PFSK-1 (cell line): ENCODE results near the gene IL1RAPL2.

ENCODE experiments used
- FOXP2 ChIP-seq: optimal IDR thresholded peaks from 2 replicates; pipeline ENCODE3; 2011; ENCODE audit warnings: borderline replicate concordance, control low read depth, inconsistent platforms; ENCODE audit not compliant: insufficient read depth; ENCODE audit errors: extremely low read length, extremely low read depth
- POLR2AphosphoS5 ChIP-seq: IDR thresholded peaks from 2 replicates; pipeline ENCODE4 v1.6.1; 2012; ENCODE audit warnings: low read depth, mild to moderate bottlenecking, control low read depth, low read length, moderate library complexity
- REST ChIP-seq, 2 experiments: IDR thresholded peaks; 2 replicates each; pipeline versions ENCODE4 v1.6.1 to v1.8.0; 2011 to 2012; ENCODE audit warnings: low read depth in 2 of 2, low read length in 2 of 2, control low read depth in 1 of 2, inconsistent platforms in 1 of 2, mild to moderate bottlenecking in 1 of 2, moderate library complexity in 1 of 2; ENCODE audit not compliant: insufficient read depth in 1 of 2
- SIN3A ChIP-seq: IDR thresholded peaks from 2 replicates; pipeline ENCODE4 v1.6.1; 2012; ENCODE audit warnings: mild to moderate bottlenecking, low read length, moderate library complexity, borderline replicate concordance; ENCODE audit not compliant: insufficient read depth
- TAF1 ChIP-seq: IDR thresholded peaks from 2 replicates; pipeline ENCODE4 v1.6.1; 2012; ENCODE audit warnings: low read length, control low read depth, borderline replicate concordance; ENCODE audit not compliant: insufficient read depth

IL1RAPL2 gene

GRCh38 chrX:104564335-104564734 lies 1.7 kb upstream of the IL1RAPL2 start:
- no peak for TF ChIP-seq TAF1

DNA sequence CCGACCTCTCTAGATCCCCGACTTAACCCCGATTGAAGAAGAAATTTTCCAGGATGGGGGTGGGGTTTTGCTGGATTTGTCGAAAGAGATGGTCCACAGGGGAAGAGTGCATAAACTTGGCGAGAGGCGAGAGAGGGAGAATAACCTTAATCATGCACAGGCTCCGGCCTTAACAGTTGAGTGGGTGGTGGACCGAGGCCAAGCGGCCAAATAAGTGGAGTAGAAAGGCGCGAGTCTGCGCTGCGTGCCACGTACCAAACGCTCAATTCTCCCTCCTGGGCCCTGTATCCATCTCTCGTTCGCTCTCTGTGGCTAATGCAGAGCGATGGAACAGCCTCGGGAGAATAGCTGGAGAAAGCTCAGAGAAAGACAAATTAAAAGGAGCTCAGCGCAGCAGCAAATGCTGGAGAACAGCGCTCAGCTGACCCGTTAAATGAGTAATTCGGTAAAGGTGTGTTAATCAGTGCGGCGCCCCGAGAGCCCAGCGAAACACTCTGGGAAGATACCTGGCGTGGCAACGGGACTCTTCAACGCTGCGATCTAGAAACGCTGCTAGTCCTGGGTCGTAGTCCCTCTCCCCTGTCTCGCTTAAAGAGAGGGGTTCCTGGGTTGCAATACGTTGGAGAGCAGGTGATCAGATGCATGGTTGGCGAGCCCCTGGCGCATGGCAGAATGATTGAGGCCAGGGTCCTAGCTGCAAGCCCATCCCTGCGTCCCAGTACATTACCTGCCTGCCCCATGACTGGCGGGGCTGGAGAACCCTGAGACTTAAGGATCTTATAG lies 887 bp upstream of the IL1RAPL2 start:
- TF ChIP-seq SIN3A = no peak
- no peak for TF ChIP-seq POLR2AphosphoS5
- no peak for TF ChIP-seq FOXP2
- no peak for TF ChIP-seq REST (IDR thresholded peaks at IDR 0.05; ENCODE audit: insufficient read depth in 1 of 2, low read depth in 2 of 2, low read length in 2 of 2)
- no peak for TF ChIP-seq TAF1

DNA sequence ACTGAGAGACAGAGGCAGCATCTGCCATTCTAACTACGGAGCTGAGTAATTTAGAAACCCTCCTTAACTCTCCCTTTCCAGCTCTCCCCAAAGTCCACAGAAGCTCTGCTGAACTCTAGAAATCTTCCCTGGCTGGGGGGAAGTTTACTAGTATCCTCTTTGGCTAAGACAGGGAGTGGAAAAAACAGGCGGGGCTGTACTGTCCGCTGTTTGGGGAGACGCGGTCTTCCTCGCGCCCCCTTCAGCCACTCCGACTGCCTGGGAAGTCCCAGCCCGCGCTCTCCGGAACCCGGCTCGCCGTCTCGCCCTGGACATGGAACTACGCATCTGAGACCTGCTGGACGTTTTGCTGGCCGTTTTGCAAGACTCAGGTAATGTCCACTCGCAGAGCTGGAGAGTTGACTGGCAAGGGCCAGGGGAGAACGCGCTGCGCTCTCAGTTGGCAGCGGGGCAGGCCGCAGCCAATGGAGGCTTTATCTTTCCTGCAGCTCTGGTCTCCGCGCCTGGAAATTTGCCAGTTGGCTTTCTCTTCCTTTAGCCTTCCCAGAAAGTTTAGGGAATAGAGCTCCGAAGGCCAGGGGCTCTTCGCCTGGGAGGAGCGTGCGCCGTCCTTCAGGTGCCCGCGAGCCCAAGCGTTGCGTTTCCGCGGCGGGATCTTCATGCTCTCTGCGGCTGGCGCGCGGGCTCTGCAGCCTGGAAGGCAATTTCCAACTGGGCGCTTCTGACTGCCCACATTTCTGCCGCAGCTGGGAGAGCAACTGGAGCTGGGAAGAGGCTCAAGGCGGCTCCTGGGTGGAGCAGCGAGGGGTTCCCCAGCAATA lies 892 bp downstream of the IL1RAPL2 start:
- TF ChIP-seq SIN3A (no peak), POLR2AphosphoS5 (no peak), FOXP2 (no peak), REST (IDR thresholded peaks at IDR 0.05; ENCODE audit: insufficient read depth in 1 of 2, low read depth in 2 of 2, low read length in 2 of 2) (no peak), TAF1 (no peak)

DNA sequence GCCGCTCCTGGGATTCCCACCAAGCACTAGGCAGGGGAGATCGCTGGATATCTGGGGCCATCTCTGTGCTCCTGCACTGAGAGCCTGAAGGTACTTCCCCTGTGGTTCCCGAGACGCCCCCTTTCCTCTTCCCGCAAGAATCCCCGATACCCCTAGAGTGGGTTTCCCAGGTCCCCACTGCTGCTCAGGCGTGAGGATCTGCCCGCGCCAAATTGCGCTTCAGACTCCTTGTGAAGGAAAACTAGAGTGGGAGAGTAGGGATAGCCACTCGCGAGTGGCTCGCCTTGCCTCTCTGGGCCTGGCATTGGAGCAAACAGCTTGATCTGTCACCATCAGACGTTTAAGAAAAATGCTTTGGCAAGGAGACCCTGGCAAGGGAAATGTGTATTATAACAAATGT lies 1.5 kb downstream of the IL1RAPL2 start:
- TF ChIP-seq POLR2AphosphoS5 (no peak), TAF1 (no peak), REST (IDR thresholded peaks at IDR 0.05; ENCODE audit: insufficient read depth in 1 of 2, low read depth in 2 of 2, low read length in 2 of 2) (no peak), SIN3A (no peak)

DNA sequence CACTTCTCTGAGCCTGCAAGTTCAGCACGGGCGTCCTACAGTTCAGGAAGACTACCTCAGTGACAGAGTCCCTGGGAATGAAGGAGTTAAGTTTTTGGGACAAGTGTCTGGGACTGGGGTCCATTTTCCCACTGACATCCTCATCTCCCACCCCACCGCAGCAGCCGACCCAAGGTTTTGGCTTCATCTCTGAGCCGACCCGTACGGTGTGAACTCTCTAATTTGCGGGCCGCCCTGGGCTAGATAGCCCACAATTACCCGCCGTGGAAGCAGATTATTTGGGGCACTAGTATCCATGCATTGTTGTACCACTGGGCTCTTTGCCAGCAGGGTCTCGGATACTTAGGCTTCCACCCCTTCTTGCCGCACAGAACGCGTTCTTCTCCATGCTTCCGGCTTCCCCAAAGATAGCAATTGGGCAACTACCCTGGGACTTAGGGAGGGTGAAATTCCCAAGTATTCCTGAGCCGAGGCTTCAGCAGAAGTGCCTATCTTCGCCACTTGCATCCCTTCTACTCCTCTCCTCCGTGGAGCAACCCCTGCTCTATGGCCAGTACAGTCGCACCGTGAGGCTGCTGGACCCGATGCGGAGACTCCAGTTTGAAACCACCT lies 2.4 kb downstream of the IL1RAPL2 start:
- no peak for TF ChIP-seq POLR2AphosphoS5
